ENCODE data around the gene TTC34.
"Not testable (repeated sequence)": the region's sequence is repeated elsewhere in the genome, so short reads cannot be mapped to it uniquely, and the experiment has no call there.

Gene TTC34

DNA sequence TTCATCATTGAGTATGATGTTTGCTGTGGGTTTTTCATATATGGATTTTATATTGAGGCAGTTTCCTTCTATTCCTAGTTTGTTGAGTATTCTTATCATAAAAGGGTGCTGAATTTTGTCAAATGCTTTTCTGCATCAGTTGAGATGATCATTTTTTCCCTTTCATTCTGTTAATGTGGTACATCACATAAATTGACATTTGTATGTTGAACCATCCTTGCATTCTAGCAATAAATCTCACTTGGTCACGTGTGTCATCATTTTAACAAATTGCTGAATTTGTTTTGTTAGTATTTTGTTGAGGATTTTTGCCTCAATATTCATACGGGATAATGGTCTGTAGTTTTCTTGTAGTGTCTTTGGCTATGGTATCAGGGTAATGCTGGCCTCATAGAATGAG is 19.9 kb downstream of the TTC34 start:
- no peaks in the 10 kb centered on the region for H3K36me3 ChIP-seq (ENCODE audit: control insufficient read depth, insufficient read depth, low read length)

DNA sequence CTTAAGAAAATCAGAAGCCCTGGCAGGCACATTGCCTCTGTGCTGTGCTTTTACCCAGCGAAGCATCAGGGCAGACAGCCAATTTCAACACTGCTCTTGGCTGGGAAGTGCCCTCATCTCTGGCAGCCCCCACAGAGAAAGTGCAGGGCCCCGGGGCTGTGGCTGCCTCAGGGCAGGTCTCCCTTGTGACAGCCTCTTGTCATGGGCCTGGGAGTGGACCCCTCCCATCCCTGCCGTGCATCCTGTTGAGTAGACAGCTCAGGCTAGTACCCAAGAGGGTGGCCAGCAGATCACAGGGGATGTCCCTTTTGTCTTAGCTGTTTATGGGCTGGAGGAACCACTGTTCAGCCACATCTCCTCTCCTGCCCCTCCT is 23.3 kb downstream of the TTC34 start:
- TF ChIP-seq, protein P1, sequence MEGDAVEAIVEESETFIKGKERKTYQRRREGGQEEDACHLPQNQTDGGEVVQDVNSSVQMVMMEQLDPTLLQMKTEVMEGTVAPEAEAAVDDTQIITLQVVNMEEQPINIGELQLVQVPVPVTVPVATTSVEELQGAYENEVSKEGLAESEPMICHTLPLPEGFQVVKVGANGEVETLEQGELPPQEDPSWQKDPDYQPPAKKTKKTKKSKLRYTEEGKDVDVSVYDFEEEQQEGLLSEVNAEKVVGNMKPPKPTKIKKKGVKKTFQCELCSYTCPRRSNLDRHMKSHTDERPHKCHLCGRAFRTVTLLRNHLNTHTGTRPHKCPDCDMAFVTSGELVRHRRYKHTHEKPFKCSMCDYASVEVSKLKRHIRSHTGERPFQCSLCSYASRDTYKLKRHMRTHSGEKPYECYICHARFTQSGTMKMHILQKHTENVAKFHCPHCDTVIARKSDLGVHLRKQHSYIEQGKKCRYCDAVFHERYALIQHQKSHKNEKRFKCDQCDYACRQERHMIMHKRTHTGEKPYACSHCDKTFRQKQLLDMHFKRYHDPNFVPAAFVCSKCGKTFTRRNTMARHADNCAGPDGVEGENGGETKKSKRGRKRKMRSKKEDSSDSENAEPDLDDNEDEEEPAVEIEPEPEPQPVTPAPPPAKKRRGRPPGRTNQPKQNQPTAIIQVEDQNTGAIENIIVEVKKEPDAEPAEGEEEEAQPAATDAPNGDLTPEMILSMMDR (IDR thresholded peaks at IDR 0.05; ENCODE audit: insufficient read depth, low read length, poor library complexity, severe bottlenecking): no peak
- no peak for DNase-seq (ENCODE audit: extremely low read depth, insufficient read length)
- Histone ChIP-seq H3K4me3 (replicated peaks; ENCODE audit: low read depth, low read length) (no peak overlapping the region), H3K27me3 (replicated peaks; ENCODE audit: control insufficient read depth, insufficient read depth, low read length) (no peaks in the 10 kb centered on the region), H3K36me3 (ENCODE audit: control insufficient read depth, insufficient read depth, low read length) (no peaks in the 10 kb centered on the region)

More for the DNA sequence above, 19.9 kb downstream of the TTC34 start:
- DNase-seq (ENCODE audit: extremely low read depth, insufficient read length): no peak
- TF ChIP-seq, protein P1 (IDR thresholded peaks at IDR 0.05; ENCODE audit: insufficient read depth, low read length, poor library complexity, severe bottlenecking): no peak
- Histone ChIP-seq H3K4me3 (replicated peaks; ENCODE audit: low read depth, low read length) (no peak overlapping the region), H3K27me3 (replicated peaks; ENCODE audit: control insufficient read depth, insufficient read depth, low read length) (no peaks in the 10 kb centered on the region)

DNA sequence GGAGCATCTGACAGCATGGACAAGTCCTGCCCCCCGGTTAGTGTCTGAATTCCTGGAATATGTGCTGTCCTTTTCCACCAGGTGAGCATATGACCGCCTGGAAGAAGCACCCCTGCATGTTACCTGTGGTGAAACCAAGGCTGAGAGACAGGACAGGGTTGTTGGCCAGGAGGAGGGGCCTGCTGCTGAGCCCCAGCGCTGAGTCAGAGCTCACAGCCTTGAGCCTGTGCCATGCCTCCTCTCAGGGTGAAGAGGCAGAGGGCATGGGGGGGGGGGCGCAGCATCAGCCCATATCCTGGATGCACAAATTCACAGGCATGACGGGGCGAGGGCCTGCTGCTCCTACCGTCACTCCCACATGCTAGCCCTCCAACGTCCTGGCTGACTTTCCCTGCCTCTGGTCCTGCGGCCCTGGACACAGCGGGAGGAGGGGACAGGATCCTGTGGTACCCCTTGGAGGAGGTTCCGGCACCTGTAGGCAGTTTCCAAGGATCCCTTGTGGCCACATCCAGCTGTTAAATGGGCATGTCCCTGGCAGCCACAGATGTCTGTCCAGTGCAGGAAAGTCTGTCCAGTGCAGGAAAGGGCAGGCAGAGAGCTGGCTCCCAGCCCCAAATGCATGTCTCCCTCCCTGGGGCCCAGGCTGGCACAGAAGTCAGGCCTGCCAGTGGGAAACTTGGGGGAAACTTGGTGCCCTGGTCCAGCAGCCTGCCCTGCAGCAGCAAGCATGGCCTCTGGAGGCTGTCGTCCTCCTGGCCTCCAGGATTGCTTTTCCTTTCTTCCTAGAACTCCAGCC is 23.9 kb downstream of the TTC34 start:
- Histone ChIP-seq H3K36me3 (ENCODE audit: control insufficient read depth, insufficient read depth, low read length) (no peaks in the 10 kb centered on the region), H3K4me3 (replicated peaks; ENCODE audit: low read depth, low read length) (no peak overlapping the region), H3K27me3 (replicated peaks; ENCODE audit: control insufficient read depth, insufficient read depth, low read length) (no peaks in the 10 kb centered on the region)
- TF ChIP-seq, protein P1 (IDR thresholded peaks at IDR 0.05; ENCODE audit: insufficient read depth, low read length, poor library complexity, severe bottlenecking): no peak
- no peak for DNase-seq (ENCODE audit: extremely low read depth, insufficient read length)

DNA sequence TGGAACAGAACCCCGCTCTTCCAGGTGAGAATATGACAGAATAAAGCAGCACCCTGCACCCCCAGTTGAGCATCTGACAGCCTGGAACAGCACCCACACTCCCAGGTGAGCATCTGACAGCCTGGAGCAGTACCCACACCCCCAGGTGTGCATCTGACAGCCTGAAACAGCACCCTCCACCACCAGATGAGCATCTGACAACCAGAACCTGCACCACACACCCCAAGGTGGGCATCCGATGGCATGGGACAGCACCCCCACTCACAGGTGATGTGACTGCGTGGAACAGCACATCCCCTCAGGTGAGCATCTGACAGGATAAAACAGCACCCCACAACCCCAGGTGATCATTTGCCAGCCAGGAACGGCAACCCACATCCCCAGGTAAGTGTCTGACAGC is 26.2 kb downstream of the TTC34 start:
- not testable (repeated sequence) for H3K27me3 ChIP-seq (replicated peaks; ENCODE audit: control insufficient read depth, insufficient read depth, low read length); H3K4me3 ChIP-seq (replicated peaks; ENCODE audit: low read depth, low read length); H3K36me3 ChIP-seq (ENCODE audit: control insufficient read depth, insufficient read depth, low read length); DNase-seq (ENCODE audit: extremely low read depth, insufficient read length)

DNA sequence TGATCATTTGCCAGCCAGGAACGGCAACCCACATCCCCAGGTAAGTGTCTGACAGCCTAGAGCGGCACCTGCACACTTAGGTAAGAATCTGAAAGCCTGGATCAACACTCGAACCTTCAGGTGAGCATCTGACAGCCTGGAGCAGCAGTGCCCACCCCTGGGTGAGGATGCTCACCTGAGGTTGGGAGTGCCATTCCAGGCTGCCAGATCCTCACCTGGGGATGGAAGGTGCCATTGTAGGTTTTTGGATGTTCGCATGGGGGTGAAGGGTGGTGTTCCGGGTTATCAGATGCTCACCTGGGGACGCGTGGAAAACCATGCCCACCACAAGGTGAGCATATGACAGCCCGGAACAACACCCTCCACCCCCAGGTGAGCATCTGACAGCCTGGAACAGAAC is 33.4 kb downstream of the TTC34 start:
- H3K27me3 ChIP-seq (replicated peaks; ENCODE audit: control insufficient read depth, insufficient read depth, low read length): not testable (repeated sequence)

DNA sequence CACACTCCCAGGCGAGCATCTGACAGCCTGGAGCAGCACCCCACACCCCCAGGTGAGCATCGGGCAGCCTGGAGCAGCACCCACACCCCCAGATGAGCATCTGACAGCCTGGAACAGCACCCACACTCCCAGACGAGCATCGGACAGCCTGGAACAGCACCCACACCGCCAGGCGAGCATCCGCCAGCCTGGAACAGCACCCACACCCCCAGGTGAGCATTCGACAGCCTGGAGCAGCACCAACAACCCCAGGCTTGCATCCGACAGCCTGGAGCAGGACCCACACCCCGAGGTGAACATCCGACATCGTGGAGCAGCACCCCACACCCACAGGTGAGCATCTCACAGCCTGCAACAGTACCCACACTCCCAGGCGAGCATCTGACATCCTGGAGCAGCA is 42.1 kb downstream of the TTC34 start:
- not testable (repeated sequence) for H3K36me3 ChIP-seq (ENCODE audit: control insufficient read depth, insufficient read depth, low read length); DNase-seq (ENCODE audit: extremely low read depth, insufficient read length); H3K27me3 ChIP-seq (replicated peaks; ENCODE audit: control insufficient read depth, insufficient read depth, low read length); H3K4me3 ChIP-seq (replicated peaks; ENCODE audit: low read depth, low read length)

More for the DNA sequence above, 33.4 kb downstream of the TTC34 start:
- H3K36me3 ChIP-seq (ENCODE audit: control insufficient read depth, insufficient read depth, low read length); DNase-seq (ENCODE audit: extremely low read depth, insufficient read length); H3K4me3 ChIP-seq (replicated peaks; ENCODE audit: low read depth, low read length): not testable (repeated sequence)

DNA sequence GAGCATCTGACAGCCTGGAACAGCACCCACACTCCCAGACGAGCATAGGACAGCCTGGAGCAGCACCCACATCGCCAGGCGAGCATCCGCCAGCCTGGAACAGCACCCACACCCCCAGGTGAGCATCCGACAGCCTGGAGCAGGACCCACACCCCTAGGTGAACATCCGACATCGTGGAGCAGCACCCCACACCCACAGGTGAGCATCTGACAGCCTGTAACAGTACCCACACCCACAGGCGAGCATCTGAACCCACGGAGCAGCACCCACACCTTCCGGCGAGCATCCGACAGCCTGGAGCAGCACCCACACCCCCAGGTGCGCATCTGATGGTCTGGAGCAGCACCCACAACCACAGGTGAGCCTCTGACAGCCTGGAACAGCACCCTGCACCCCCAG is 44.0 kb downstream of the TTC34 start:
- DNase-seq (ENCODE audit: extremely low read depth, insufficient read length); H3K27me3 ChIP-seq (replicated peaks; ENCODE audit: control insufficient read depth, insufficient read depth, low read length); H3K4me3 ChIP-seq (replicated peaks; ENCODE audit: low read depth, low read length); H3K36me3 ChIP-seq (ENCODE audit: control insufficient read depth, insufficient read depth, low read length): not testable (repeated sequence)

DNA sequence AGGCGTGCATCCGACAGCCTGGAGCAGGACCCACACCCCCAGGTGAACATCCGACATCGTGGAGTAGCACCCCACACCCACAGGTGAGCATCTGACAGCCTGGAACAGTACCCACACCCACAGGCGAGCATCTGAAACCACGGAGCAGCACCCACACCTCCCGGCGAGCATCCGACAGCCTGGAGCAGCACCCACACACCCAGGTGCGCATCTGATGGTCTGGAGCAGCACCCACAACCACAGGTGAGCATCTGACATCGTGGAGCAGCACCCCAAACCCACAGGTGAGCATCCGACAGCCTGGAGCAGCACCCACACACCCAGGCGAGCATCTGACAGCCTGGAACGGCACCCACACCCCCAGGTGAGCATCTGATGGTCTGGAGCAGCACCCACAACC is 46.1 kb downstream of the TTC34 start:
- not testable (repeated sequence) for H3K27me3 ChIP-seq (replicated peaks; ENCODE audit: control insufficient read depth, insufficient read depth, low read length); H3K36me3 ChIP-seq (ENCODE audit: control insufficient read depth, insufficient read depth, low read length); H3K4me3 ChIP-seq (replicated peaks; ENCODE audit: low read depth, low read length); DNase-seq (ENCODE audit: extremely low read depth, insufficient read length)

DNA sequence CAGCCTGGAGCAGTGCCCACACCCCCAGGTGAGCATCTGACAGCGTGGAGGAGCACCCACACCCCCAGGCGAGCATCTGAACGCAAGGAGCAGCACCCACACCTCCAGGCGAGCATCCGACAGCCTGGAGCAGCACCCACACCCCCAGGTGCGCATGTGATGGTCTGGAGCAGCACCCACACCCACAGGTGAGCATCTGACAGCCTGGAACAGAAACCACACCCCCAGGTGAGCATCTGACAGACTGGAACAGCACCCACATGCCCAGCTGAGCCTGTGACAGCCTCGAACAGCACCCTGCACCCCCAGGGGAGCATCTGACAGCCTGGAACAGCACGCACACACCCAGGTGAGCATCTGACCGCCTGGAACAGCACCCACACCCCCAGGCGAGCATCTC is 46.9 kb downstream of the TTC34 start:
- not testable (repeated sequence) for DNase-seq (ENCODE audit: extremely low read depth, insufficient read length); H3K27me3 ChIP-seq (replicated peaks; ENCODE audit: control insufficient read depth, insufficient read depth, low read length); H3K4me3 ChIP-seq (replicated peaks; ENCODE audit: low read depth, low read length); H3K36me3 ChIP-seq (ENCODE audit: control insufficient read depth, insufficient read depth, low read length)

DNA sequence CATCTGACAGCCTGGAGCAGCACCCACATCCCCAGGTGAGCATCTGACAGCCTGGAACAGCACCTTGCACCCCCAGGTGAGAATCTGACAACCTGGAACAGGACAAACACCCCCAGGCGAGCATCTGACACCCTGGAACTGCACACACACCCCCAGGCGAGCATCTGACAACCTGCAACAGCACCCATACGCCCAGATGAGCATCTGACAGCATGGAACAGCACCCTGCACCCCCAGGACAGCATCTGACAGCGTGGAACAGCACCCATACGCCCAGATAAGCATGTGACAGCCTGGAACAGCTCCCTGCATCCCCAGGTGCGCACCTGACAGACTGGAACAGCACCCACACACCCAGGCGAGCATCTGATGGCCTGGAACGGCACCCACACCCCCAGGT is 49.0 kb downstream of the TTC34 start:
- not testable (repeated sequence) for H3K36me3 ChIP-seq (ENCODE audit: control insufficient read depth, insufficient read depth, low read length)

DNA sequence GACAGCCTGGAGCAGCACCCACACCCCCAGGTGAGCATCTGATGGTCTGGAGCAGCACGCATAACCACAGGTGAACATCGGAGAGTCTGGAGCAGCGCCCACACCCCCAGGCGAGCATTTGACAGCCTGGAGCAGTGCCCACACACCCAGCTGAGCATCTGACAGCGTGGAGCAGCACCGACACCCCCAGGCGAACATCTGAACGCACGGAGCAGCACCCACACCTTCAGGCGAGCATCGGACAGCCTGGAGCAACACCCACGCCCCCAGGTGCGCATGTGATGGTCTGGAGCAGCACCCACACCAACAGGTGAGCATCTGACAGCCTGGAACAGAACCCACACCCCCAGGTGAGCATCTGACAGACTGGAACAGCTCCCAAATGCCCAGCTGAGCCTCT is 49.6 kb downstream of the TTC34 start:
- DNase-seq (ENCODE audit: extremely low read depth, insufficient read length); H3K36me3 ChIP-seq (ENCODE audit: control insufficient read depth, insufficient read depth, low read length); H3K27me3 ChIP-seq (replicated peaks; ENCODE audit: control insufficient read depth, insufficient read depth, low read length); H3K4me3 ChIP-seq (replicated peaks; ENCODE audit: low read depth, low read length): not testable (repeated sequence)

More for the DNA sequence above, 49.0 kb downstream of the TTC34 start:
- H3K27me3 ChIP-seq (replicated peaks; ENCODE audit: control insufficient read depth, insufficient read depth, low read length); DNase-seq (ENCODE audit: extremely low read depth, insufficient read length); H3K4me3 ChIP-seq (replicated peaks; ENCODE audit: low read depth, low read length): not testable (repeated sequence)

Data from GM06990 (cell line).